GM19395 (cell line): ENCODE measurements around the gene TCEAL9.
"Not testable (repeated sequence)": the region's sequence is repeated elsewhere in the genome, so short reads cannot be mapped to it uniquely, and the experiment has no call there.

Source experiments
- ATAC-seq: cut with Tn5 transposase; IDR thresholded peaks from one replicate; pipeline ENCODE4 v1.9.1; 2021; ENCODE audit warnings: mild to moderate bottlenecking, moderate library complexity; ENCODE audit not compliant: unreplicated experiment

TCEAL9 gene

GRCh38 chrX:103356130-103356798, at the start of gene TCEAL9:
TSS of gene TCEAL9 (plus strand) at chrX:103356506. CDS start at chrX:103357685, 1,179 bp downstream.
- peak; percentile 67 for ATAC-seq

GRCh38 chrX:103309860-103310554, 46.3 kb upstream of the TCEAL9 start:
- ATAC-seq = no peak

- ATAC-seq = peak; percentile 97
These were observed 45.5 kb upstream of the TCEAL9 start, which contains the start of gene BEX2 for GRCh38 chrX:103310555-103311398. TSS of gene BEX2 (minus strand) at chrX:103310990. CDS start at chrX:103309976, 1,014 bp downstream.

- ATAC-seq = no peak
These were observed 44.9 kb upstream of the TCEAL9 start for GRCh38 chrX:103311399-103311780.

GRCh38 chrX:103329991-103330390, 26.3 kb upstream of the TCEAL9 start, which contains the start of gene TCEAL7:
TSS of gene TCEAL7 (plus strand) at chrX:103330239. CDS start at chrX:103331404, 1,165 bp downstream.
- no peak for ATAC-seq

- no peak for ATAC-seq
These were observed 25.5 kb upstream of the TCEAL9 start for GRCh38 chrX:103330681-103331288.

GRCh38 chrX:103338663-103339062, 17.6 kb upstream of the TCEAL9 start:
- ATAC-seq = no peak

GRCh38 chrX:103343105-103343504, 13.2 kb upstream of the TCEAL9 start:
- peak; percentile 81 for ATAC-seq

GRCh38 chrX:103344606-103345005, 11.7 kb upstream of the TCEAL9 start:
- ATAC-seq = no peak

GRCh38 chrX:103347682-103348397, 8.5 kb upstream of the TCEAL9 start:
- no peak for ATAC-seq

GRCh38 chrX:103356858-103357257, 552 bp downstream of the TCEAL9 start:
- ATAC-seq = no peak

GRCh38 chrX:103357871-103358270, 1.6 kb downstream of the TCEAL9 start:
- ATAC-seq = no peak

GRCh38 chrX:103359605-103360004, 3.3 kb downstream of the TCEAL9 start:
- ATAC-seq = not testable (repeated sequence)

GRCh38 chrX:103360092-103360491, 3.8 kb downstream of the TCEAL9 start:
- no peak for ATAC-seq

- no peak for ATAC-seq
These were observed 4.6 kb downstream of the TCEAL9 start for GRCh38 chrX:103360916-103361315.

GRCh38 chrX:103361798-103362197, 5.5 kb downstream of the TCEAL9 start:
- ATAC-seq = no peak

- no peak for ATAC-seq
These were observed 6.2 kb downstream of the TCEAL9 start for GRCh38 chrX:103362474-103362873.

GRCh38 chrX:103363046-103363445, 6.7 kb downstream of the TCEAL9 start:
- ATAC-seq = no peak

GRCh38 chrX:103367502-103367901, 11.2 kb downstream of the TCEAL9 start:
- ATAC-seq = no peak

- no peak for ATAC-seq
These were observed 13.2 kb downstream of the TCEAL9 start for GRCh38 chrX:103369479-103369878.
